ENCODE measurements around the gene DENND4B.
"Not testable (repeated sequence)": the region's sequence is repeated elsewhere in the genome, so short reads cannot be mapped to it uniquely, and the experiment has no call there.

Gene DENND4B, protein sequence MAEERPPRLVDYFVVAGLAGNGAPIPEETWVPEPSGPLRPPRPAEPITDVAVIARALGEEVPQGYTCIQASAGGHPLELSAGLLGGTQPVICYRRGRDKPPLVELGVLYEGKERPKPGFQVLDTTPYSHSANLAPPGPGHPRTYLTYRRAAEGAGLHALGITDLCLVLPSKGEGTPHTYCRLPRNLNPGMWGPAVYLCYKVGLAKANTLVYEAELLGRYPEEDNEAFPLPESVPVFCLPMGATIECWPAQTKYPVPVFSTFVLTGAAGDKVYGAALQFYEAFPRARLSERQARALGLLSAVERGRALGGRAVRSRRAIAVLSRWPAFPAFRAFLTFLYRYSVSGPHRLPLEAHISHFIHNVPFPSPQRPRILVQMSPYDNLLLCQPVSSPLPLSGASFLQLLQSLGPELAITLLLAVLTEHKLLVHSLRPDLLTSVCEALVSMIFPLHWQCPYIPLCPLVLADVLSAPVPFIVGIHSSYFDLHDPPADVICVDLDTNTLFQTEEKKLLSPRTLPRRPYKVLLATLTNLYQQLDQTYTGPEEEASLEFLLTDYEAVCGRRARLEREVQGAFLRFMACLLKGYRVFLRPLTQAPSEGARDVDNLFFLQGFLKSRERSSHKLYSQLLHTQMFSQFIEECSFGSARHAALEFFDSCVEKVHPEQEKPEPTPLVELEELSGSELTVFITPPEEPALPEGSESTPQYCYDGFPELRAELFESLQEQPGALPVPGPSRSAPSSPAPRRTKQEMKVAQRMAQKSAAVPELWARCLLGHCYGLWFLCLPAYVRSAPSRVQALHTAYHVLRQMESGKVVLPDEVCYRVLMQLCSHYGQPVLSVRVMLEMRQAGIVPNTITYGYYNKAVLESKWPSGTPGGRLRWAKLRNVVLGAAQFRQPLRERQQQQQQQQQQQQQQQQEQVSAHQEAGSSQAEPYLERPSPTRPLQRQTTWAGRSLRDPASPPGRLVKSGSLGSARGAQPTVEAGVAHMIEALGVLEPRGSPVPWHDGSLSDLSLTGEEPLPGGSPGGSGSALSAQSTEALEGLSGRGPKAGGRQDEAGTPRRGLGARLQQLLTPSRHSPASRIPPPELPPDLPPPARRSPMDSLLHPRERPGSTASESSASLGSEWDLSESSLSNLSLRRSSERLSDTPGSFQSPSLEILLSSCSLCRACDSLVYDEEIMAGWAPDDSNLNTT (N-terminal part only)

DNA sequence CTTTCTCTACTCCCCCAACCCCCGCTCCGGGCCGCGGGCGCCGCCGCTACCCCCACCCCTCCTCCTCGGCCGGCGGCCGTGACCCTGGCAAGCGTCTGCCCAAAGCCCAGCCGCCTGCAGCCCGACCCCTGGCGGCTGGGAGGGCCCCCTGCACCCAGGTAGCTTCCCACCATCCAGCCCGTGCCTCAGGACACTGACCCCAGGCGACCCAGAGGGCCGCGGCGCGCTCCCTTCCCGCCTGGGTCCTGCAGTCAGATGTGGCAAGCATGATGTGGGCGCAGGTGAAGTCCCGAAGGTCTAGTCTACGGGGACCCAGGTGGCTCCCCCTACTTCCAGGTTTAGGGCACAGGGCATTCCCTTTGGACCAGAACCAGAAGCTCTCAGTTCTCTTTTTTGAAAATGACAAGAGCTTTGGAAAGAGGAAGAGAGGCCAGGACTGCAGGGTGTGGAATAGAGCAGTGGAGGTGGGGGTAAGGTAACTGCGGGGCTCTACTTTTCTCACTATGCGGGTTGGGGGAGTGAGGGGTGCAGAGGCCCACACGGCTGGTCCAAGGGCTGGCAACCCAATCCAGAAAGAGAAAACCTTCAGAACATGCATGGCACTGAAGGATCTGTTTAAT is at the start of gene DENND4B:
Gene DENND4B, minus strand, starts transcription at position 97 of the 620 bp plus-strand sequence. CDS start 2,344 bp downstream, outside the sequence.
- DNase-seq, result peak; percentile 84 to 95 (median 90)

DNA sequence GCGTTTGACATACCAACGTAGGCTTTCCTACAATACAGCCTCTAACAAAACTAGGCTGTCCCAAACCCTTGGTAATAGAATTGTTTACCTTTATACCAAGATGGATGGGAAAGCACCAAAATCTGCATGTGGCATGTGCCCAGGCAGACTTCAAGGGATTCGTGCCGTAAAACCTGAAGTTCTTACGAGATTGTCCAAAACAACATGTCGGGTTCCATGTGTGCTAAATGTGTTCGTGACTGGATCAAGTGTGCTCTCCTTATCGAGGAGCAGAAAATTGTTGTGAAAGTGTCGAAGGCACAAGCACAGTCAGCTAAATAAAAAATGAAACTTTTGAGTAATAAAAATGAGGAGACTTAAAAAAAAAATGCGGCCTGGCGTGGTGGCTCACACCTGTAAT is 49.1 kb upstream of the DENND4B start:
- no peak for DNase-seq

DNA sequence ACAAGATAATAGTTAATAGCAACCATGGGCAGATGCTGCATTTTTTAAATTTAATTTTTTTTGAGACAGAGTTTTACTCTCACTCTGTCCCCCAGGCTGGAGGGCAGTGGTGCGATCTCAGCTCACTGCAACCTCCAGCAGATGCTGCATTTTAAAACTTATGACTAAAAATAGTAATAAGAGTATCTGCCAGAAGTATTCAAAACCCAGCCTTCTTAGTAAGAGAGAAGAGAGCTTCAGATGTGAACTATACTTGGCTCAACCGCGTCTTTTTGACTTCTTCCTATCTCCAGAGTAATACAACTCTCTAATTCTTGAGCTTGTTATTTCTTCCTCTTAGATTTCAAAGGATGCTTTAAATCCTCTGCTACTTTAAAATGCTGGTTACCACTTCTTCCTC is 48.7 kb upstream of the DENND4B start:
- no peak for DNase-seq

DNA sequence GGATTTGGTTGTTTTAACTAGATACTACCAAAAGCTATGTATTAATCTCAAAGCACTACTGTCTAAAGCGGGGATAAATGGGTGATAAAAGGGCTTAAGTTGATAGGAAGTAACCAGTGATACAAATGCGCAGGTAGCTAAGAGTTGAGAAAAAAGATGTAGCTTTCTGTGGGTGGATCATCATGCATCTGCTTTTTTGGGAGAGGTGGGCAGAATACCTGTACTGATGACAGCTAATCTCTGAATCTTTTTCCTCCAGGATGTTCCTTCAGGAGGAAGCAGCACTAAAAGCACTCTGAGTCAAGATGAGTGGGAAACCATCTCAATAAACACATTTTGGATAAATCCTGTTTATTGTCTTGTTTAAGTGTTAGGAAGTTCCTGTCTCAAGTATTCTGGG is 45.3 kb upstream of the DENND4B start:
- DNase-seq, result no peak

DNA sequence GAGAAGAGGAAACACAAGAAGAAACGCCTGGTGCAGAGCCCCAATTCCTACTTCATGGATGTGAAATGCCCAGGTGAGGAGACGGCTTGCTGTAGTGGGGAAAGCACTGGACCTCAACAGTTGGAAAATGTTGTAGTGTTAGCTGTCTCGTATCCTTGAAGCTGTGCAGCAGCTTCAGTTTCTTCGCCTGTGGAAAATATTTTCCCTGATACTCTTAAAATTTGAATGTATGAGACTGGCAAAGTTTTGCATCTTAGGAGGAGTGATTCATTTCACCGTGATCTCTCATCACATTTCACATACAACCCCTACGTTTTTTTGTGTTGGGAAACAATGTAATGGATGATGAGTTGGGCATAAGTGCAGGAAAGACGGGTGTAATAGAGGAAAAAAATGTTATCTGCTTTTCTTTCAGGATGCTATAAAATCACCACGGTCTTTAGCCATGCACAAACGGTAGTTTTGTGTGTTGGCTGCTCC is 44.7 kb upstream of the DENND4B start:
- DNase-seq, result peak in 2 of 3 donors; percentile 44 to 67

DNA sequence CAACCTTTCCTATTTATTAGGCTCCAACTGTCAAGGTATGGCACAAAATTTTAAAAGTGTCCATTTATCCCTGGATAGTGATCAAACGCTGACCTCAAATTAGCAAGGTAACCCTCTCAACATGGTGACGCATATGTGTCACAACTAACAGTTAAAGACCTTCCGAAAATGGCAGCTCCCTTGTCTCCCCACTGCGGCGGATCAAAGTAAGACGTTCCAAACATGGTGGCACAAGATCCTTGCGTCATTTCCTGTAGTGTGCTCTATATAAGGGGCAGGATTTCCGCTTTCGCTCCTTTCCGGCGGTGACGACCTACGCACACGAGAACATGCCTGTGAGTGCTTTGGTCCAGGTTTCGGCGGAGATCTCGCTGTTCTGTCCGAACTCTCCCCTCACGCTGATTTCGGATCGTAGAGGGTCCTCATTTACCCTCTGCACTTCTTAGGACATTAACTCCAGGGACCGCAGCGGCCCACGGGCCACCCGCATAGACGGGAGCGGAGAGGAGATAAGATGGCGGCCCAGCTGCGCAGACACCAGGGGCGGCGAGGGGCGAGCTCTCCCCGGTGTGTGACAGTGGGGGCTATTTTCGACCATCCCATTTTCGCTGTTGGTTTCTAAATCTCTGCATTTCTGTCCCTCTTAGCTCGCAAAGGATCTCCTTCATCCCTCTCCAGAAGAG is 44.1 kb upstream of the DENND4B start, which contains the start of gene RPS27:
Gene RPS27, plus strand, starts transcription at position 295 of the 683 bp plus-strand sequence. Its CDS starts 35 bp downstream, at position 330.
- DNase-seq, result peak; percentile 95 to 99 (median 99)

DNA sequence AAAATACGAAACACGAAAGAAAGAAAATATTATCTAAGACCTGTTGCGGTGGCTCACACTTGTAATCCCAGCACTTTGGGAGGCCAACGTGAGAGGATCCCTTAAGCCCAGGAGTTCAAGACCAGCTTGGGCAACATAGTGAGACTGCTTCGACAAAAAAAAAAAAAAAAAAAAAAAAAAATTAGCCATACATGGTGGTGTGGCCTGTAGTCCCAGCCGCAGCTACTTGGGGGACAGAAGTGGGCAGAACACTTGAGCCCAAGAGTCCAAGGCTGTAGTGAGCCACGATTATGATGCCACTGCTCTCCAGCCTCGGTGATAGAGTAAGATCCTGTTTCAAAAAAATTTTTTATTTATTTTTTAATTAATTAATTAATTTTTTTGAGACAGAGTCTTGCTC is 41.1 kb upstream of the DENND4B start:
- no peak for DNase-seq

DNA sequence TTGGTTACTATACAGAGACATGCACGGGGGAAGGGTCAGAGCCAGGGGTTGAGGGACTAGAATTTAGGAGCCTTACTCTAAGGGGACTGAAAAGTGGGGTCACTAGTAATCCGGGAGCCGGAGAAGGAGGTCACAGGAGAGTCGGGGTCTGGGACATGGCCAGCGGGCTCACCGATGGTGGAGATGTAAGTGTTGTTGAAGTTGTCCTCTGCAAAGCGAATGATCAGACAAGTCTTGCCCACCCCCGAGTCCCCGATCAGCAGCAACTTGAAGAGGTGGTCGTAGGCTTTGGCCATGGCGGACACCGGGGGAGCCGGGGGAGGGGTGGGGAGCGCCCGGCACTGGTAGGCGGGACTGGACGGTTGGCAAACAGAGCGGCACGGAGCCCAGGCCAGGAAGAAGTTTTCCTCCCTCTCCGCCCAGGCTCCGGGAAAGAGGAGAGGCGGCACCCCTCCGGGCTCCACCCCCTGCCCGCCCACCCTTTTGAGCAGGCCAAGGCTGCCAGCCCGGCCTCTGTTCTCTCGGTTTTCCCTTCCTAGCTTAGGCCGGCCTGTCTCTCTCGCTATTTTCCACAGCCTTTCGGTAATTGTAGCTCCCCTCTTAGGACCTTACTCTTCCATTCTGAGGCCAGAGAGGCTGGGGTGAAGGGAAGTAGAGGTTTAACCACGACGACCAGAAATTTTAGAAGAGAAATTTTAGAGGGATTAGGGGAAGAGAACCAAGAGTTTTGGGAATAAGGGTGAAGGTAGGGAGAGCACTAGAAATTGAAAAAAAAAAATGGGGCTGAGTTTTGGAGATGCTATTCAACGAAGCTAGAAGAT is 39.6 kb upstream of the DENND4B start, which contains the start of gene RAB13:
Gene RAB13, minus strand, starts transcription at position 399 of the 821 bp plus-strand sequence. Its CDS starts 103 bp downstream, at position 296.
- DNase-seq, result peak; percentile 86 to 93 (median 88)

DNA sequence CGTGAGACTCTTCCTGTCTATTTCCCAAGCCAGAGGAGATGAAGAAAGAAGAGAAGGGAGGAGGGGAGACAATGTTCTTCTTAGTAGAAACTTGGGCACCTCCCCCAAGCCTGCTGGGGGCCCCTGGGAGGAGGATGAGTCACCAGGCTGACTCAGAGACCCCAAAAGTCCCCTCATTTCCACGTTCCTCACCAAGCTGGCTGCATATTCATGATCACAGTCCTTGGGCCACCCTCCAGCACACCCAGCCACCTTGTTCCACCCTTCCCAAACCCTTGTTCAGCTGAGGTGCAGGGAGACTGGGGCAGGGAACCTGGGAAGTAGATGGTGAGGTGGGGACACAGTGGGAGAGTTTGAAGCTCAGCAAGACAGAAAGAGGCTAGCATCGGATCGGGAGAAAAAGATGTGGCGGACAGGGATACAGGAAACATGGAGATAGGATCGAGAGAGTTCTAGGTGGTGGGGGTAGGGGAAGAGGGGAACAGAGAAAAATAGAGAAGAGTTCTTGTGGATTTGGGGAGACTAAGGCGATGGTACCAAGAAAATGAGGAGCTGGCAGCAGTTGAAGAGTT is 38.9 kb upstream of the DENND4B start:
- peak; percentile 94 to 96 (median 94) for DNase-seq

DNA sequence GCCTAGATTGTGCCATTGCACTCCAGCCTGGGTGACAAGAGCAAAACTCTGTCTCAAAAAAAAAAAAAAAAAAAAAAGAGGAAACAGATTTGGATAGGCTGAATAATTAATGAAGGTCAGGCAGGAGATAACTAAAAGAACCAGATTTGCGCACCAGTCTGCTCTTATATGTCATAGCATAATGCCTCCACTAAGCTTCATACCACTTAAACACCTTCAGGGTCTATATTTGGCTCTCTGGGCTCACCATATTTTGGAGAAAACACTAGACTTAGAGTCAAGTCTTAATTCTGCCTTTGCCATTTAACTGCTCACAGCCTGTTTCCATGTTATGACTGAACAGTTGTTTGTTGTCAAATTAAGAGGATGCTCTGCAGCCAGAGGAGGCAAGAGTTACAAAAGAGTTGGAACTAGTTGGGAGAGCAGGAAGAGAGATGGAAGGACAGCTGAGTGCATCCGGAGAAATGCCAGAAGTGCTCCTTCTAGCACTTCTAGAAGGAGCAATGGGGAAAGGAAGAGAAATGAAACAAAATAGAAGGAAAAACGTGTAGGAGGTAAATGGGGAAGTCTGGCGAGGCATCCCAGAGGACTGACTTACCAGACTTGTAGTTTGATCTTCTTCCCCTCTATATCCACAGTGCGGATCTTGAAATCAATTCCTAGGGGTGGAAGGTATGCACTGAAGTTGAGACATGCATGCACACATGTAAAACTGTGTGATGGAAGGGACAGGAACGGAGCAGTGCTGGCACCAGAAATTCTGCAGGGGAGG is 37.8 kb upstream of the DENND4B start:
- DNase-seq, result peak; percentile 37 to 56 (median 40)

DNA sequence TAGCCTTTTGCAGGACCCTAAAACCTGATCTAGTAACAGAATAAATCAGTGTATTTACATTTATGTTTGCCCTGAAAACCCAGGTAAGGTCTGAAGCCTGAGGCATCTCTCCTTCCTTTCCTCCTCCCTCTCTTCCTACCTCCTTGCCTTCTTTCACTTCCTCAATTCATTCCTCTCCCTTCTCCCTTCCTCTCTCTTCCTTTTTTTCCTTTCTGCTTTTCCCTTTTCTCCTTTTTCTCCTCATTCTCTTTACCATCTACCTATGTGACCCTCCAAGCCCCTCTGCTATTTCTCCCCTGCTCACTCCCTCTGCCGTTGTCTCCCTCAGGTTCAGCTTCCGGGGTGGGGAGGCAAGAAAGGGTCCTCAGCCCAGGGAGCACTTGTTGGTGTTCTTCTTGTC is 35.2 kb upstream of the DENND4B start:
- not testable (repeated sequence) for DNase-seq

DNA sequence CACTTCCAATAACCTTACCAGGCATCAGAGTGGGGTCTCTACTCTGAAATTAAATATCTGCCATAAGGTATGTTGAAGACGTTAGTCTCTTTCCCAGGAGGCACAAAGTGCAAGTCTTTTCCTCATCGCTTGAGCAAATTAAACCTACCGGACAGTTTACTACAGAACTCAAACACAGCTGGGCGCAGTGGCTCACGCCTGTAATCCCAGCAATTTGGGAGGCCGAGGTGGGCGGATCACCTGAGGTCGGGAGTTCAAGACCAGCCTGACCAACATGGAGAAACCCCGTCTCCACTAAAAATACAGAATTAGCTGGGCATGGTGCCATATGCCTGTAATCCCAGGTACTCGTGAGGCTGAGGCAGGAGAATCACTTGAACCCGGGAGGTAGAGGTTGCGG is 32.6 kb upstream of the DENND4B start:
- not testable (repeated sequence) for DNase-seq

DNA sequence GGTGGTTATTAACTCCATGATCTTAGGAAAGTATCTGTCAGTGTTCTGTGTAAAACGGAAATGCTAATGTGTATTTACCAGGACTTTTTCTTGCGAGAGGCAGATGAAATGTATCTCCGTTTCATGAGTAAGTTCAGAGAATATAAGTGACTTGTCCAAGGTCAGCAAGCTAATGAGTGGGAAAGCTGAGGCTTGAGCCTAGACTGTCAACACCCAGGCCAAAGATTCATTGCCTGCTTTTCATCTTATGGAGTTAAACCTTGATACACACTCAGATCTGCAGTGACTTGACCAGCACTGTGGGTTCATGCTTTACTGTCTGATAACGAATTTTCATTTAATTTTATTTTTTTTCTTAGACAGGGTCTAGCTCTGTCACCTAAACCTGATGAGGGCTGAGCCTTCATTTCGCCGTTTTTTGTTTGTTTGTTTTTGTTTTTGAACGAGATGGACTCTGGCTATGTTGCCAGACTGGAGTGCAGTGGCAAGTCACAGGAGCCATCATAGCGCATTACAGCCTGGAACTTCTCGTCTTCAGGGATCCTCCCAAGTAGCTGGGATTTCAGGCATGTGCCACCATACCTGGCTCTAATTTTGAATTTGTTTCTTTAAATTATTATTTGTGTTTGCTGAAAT is 31.9 kb upstream of the DENND4B start:
- DNase-seq, result no peak

DNA sequence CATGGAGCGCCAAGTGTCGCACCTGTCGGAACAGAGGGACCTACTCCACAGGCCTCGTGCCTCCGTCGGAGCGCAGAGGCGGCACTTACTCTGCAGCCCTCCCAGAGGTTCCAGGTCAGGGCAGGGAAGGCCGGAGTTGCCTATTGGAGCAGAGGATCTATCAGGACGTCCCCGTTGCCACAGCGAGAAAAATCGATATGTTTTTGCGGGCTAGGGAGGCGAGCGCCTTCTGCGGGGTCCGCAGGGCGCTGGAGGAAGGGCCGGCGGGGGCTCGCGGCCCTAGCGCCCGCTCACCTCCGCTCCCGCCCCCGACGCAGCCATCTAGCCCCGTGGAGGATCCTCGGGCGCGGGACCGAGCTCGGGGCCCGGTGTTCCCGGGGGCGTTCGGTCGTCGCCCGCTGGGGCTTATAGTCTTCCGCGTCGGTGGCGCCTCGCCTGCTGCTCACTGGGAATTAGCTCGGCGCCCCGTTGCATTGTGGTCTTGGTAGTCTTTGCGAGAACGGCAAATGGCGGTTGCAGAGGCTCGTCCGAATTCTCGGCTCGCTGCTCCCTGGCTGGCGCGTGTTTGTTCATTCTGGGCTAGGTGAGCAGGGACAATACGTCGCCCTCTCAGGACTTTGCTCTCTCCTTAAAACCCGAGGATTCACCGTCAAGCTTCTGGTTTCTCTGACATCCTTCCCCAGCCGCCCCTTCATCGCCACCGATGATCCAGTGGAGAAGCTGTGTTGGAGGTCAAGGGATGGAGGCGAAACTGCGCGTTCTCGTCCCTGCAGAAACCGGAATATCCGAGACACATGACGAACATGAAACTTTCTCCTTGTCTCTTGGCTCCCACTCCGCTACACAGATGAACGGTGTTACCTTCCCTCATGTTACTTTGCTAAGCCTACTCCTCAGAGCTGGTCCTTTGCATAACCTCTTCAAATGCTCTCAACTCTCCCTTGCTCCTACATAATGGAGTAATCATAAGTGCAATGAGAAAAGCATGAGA is 31.0 kb upstream of the DENND4B start, which contains the start of gene JTB:
Gene JTB, minus strand, starts transcription at position 425 of the 991 bp plus-strand sequence. Its CDS starts 422 bp downstream, at position 3.
- DNase-seq, result peak; percentile 90 to 93 (median 92)

DNA sequence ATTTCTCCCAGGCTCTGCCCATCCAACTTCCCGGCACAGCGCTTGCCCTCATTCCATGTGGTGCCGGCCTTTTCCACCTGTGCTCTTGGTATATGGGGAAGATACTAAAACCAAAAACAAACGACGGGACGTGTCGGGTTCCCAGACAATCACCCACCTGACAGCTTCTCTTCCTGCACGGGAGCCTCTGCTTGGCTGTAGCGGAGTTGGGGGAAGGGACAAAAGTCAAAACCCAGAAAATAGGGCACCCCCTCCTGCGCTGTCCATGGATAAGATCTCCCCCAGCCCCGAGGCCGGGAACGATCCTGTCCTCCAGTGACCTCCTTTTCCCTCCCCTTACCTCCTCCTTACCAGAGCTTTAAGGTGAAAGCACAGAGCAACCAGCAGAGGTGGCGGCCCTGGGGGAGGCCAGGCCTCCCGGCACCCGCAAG is 30.3 kb upstream of the DENND4B start:
- DNase-seq, result no peak

DNA sequence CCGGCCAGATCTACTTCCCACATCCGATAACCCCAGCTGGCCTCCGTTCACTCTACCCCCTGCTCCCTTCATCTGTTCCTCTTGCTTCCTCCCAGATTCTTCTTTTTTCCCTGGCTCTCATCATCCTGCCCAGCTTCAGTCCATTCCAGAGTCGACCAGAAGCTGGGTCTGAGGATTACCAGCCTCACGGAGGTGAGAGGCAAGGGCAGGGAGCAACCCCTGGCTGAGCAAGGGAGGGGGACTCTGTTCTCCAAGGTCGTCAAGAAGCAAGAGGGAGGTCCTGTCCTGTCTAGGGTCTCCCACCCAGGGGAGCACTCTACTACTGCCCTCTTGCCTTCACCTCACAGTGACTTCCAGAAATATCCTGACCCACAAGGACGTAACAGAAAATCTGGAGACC is 27.0 kb upstream of the DENND4B start:
- DNase-seq, result no peak

DNA sequence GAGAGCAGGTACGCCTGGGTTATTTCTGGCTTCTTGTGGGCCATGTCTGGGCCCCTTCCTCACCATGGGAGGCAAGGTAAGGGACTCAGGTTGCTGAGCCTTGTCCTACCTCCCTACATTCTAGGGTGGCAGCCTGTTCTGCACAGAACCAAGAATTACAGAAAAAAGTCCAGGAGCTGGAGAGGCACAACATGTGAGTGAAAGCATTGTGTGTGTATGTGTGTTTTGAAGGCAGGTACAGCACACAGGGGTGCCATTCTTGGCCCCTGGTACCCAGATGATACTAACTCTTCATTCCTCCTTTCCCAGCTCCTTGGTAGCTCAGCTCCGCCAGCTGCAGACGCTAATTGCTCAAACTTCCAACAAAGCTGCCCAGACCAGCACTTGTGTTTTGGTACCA is 26.6 kb upstream of the DENND4B start:
- DNase-seq, result no peak

All from suppressor macrophage treated with lipopolysaccharide for 1 hour (primary cell).